Measurements from ENCODE around the gene RYR1. TPM values are rescaled to one million over a fixed set of nuclear protein-coding genes. Genes with fewer than 3 reads are reported as not detected.

RYR1 gene
- total RNA-seq, 2 experiments from 2014 or later, result 0.54 to 1.4 TPM

- H3K27ac ChIP-seq (ENCODE audit: low read depth, low read length, poor library complexity, severe bottlenecking), result no peak overlapping the region
- H4K20me1 ChIP-seq (ENCODE audit: insufficient read depth, low read length), result no peaks in the 10 kb centered on the region
- no peak overlapping the region for H2AFZ ChIP-seq (ENCODE audit: low read length)
- no peak for DNase-seq (ENCODE audit: low spot score)
- intact Hi-C loops (cut with micrococcal nuclease; ENCODE audit: unreplicated experiment), result no loop called here
- H3K4me2 ChIP-seq (ENCODE audit: low read length), result no peak overlapping the region
- no peaks in the 10 kb centered on the region for H3K9me2 ChIP-seq (ENCODE audit: insufficient read depth, low read length)
- no peaks in the 10 kb centered on the region for H3K9me3 ChIP-seq (ENCODE audit: low read length)
- BruUV-seq (replicated peaks), result no TSS peak
- ChIA-PET POLR2A (no interaction called here), CTCF (ENCODE audit: unreplicated experiment) (no interaction called here)
- no peaks in the 10 kb centered on the region for H3K79me2 ChIP-seq (ENCODE audit: insufficient read depth, low read depth, low read length)
- TF ChIP-seq, protein P1, sequence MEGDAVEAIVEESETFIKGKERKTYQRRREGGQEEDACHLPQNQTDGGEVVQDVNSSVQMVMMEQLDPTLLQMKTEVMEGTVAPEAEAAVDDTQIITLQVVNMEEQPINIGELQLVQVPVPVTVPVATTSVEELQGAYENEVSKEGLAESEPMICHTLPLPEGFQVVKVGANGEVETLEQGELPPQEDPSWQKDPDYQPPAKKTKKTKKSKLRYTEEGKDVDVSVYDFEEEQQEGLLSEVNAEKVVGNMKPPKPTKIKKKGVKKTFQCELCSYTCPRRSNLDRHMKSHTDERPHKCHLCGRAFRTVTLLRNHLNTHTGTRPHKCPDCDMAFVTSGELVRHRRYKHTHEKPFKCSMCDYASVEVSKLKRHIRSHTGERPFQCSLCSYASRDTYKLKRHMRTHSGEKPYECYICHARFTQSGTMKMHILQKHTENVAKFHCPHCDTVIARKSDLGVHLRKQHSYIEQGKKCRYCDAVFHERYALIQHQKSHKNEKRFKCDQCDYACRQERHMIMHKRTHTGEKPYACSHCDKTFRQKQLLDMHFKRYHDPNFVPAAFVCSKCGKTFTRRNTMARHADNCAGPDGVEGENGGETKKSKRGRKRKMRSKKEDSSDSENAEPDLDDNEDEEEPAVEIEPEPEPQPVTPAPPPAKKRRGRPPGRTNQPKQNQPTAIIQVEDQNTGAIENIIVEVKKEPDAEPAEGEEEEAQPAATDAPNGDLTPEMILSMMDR (conservative IDR thresholded peaks at IDR 0.05; ENCODE audit: low read length), result no peak
- no peak for TF ChIP-seq EZH2phosphoT487 (IDR thresholded peaks at IDR 0.05; ENCODE audit: borderline replicate concordance, low read depth, low read length)
- no peak overlapping the region for H3K4me3 ChIP-seq (ENCODE audit: low read depth, low read length, poor library complexity, severe bottlenecking)
- no peaks in the 10 kb centered on the region for H3K4me1 ChIP-seq (ENCODE audit: insufficient read depth, low read length, poor library complexity, severe bottlenecking)
- no peaks in the 10 kb centered on the region for H3K36me3 ChIP-seq (ENCODE audit: insufficient read depth, low read length)
Observed at GRCh38 chr19:38395381-38396114, 37.9 kb upstream of the RYR1 start.

DNA sequence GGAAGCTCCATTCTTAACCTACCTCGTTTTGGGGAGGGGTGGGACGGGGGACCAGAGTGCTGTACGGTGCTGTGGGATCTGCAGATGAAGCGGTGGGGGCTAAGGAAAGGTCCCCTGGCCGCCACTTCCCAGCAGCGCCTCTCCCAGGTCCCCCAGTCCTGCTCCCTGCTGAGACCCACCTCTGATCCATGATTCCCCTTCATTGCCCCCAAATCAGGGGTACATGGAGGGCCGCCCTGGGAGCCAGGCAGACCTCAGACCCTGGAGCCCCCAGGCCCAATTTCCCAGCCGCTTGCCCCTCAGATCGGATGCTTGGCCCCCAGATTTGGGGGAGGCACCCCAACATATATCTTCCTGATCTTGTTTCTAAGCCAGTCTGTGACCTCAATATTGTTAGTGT is 34.4 kb upstream of the RYR1 start:
- Histone ChIP-seq H3K36me3 (ENCODE audit: insufficient read depth, low read length) (no peaks in the 10 kb centered on the region), H4K20me1 (ENCODE audit: insufficient read depth, low read length) (no peaks in the 10 kb centered on the region), H3K4me2 (ENCODE audit: low read length) (no peak overlapping the region), H3K9me3 (ENCODE audit: low read length) (no peaks in the 10 kb centered on the region), H2AFZ (ENCODE audit: low read length) (no peak overlapping the region), H3K4me3 (ENCODE audit: low read depth, low read length, poor library complexity, severe bottlenecking) (no peak overlapping the region), H3K27ac (ENCODE audit: low read depth, low read length, poor library complexity, severe bottlenecking) (no peak overlapping the region), H3K4me1 (ENCODE audit: insufficient read depth, low read length, poor library complexity, severe bottlenecking) (peaks cover 4% of the 10 kb centered on the region), H3K9me2 (ENCODE audit: insufficient read depth, low read length) (no peaks in the 10 kb centered on the region), H3K79me2 (ENCODE audit: insufficient read depth, low read depth, low read length) (no peaks in the 10 kb centered on the region)
- BruUV-seq (replicated peaks), result no TSS peak
- no peak for TF ChIP-seq EZH2phosphoT487 (IDR thresholded peaks at IDR 0.05; ENCODE audit: borderline replicate concordance, low read depth, low read length)
- TF ChIP-seq, protein P1 (conservative IDR thresholded peaks at IDR 0.05; ENCODE audit: low read length), result no peak
- DNase-seq (ENCODE audit: low spot score), result no peak
- POLR2A ChIA-PET, result interaction anchor here (0.6 to 0.9 kb wide), 2 partner anchors 11 to 194 kb away, joined by 3 to 4 read pairs; no protein-coding TSS in a partner anchor
- CTCF ChIA-PET (ENCODE audit: unreplicated experiment), result interaction anchor here (0.7 kb wide), 1 partner anchor 848 kb away, joined by 4 read pairs; no protein-coding TSS in a partner anchor
- intact Hi-C loops (cut with micrococcal nuclease; ENCODE audit: unreplicated experiment), result no loop called here

- no TSS peak for BruUV-seq (replicated peaks)
- ChIA-PET CTCF (ENCODE audit: unreplicated experiment) (no interaction called here), POLR2A (interaction anchor here (0.7 to 0.9 kb wide), 2 partner anchors 25 to 194 kb away, joined by 3 to 4 read pairs; partner anchors contain the start of gene PSMD8)
- H3K4me1 ChIP-seq (ENCODE audit: insufficient read depth, low read length, poor library complexity, severe bottlenecking), result peaks cover 4% of the 10 kb centered on the region
- no peaks in the 10 kb centered on the region for H3K36me3 ChIP-seq (ENCODE audit: insufficient read depth, low read length)
- no peak for DNase-seq (ENCODE audit: low spot score)
- H3K27ac ChIP-seq (ENCODE audit: low read depth, low read length, poor library complexity, severe bottlenecking), result no peak overlapping the region
- H3K79me2 ChIP-seq (ENCODE audit: insufficient read depth, low read depth, low read length), result no peaks in the 10 kb centered on the region
- H2AFZ ChIP-seq (ENCODE audit: low read length), result no peak overlapping the region
- H3K9me3 ChIP-seq (ENCODE audit: low read length), result no peaks in the 10 kb centered on the region
- TF ChIP-seq EZH2phosphoT487 (IDR thresholded peaks at IDR 0.05; ENCODE audit: borderline replicate concordance, low read depth, low read length), result no peak
- TF ChIP-seq, protein P1 (conservative IDR thresholded peaks at IDR 0.05; ENCODE audit: low read length), result no peak
- H4K20me1 ChIP-seq (ENCODE audit: insufficient read depth, low read length), result no peaks in the 10 kb centered on the region
- no peaks in the 10 kb centered on the region for H3K9me2 ChIP-seq (ENCODE audit: insufficient read depth, low read length)
- intact Hi-C loops (cut with micrococcal nuclease; ENCODE audit: unreplicated experiment), result no loop called here
- H3K4me2 ChIP-seq (ENCODE audit: low read length), result no peak overlapping the region
- no peak overlapping the region for H3K4me3 ChIP-seq (ENCODE audit: low read depth, low read length, poor library complexity, severe bottlenecking)
Observed at GRCh38 chr19:38399537-38399936, 34.0 kb upstream of the RYR1 start.

Data from OCI-LY7 (cell line).